AG10803 (cell line): Measurements from ENCODE around the gene GALNT17.
"Not testable (repeated sequence)": the region's sequence is repeated elsewhere in the genome, so short reads cannot be mapped to it uniquely, and the experiment has no call there.

Source experiments
- DNase-seq: peaks from one replicate; pipeline ENCODE4 v3.0.0; 2010; ENCODE audit warnings: low read depth
- H3K4me3 ChIP-seq: 2 replicates; pipeline ENCODE4 v1.5.1; 2011; ENCODE audit warnings: mild to moderate bottlenecking, low read length, control low read depth
- TF ChIP-seq, protein P1 (sequence below): conservative IDR thresholded peaks from 2 replicates; pipeline ENCODE4 v1.5.1; 2011; ENCODE audit warnings: mild to moderate bottlenecking, low read length, control low read depth, inconsistent platforms

GALNT17 gene

DNA sequence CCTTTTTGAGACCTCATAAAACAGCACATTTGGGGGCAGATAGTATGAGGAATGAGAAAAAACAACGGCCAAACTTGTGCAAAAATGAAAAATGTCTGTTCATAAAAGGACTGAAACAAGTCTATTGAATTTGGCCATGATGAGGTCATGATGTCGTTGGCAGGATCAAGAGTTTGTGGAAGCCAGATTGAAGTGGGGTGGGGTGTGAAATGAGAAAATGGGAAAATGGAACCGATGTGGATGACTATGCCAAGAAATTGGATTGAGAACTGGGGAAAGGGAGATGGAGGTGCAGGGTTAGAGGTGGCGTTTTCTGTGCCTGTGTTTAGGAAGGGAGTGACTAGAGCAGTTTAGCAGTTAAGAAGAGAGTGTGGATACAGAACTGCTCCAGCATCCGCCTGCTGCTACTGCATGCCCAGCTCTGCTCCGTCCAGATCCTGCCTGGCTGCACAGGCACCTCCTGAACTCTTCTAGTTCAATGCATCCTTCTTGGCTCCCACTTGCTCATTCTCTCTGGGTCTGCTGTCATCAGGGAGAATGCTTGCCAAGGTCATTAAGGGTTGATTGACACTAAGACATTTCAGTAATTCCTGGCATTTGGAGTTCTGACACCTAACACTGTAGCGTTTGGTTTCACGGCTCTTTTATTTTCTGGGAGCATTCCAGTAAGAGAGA, 111.9 kb downstream of the GALNT17 start:
- TF ChIP-seq, protein P1, sequence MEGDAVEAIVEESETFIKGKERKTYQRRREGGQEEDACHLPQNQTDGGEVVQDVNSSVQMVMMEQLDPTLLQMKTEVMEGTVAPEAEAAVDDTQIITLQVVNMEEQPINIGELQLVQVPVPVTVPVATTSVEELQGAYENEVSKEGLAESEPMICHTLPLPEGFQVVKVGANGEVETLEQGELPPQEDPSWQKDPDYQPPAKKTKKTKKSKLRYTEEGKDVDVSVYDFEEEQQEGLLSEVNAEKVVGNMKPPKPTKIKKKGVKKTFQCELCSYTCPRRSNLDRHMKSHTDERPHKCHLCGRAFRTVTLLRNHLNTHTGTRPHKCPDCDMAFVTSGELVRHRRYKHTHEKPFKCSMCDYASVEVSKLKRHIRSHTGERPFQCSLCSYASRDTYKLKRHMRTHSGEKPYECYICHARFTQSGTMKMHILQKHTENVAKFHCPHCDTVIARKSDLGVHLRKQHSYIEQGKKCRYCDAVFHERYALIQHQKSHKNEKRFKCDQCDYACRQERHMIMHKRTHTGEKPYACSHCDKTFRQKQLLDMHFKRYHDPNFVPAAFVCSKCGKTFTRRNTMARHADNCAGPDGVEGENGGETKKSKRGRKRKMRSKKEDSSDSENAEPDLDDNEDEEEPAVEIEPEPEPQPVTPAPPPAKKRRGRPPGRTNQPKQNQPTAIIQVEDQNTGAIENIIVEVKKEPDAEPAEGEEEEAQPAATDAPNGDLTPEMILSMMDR = no peak
- DNase-seq = no peak

DNA sequence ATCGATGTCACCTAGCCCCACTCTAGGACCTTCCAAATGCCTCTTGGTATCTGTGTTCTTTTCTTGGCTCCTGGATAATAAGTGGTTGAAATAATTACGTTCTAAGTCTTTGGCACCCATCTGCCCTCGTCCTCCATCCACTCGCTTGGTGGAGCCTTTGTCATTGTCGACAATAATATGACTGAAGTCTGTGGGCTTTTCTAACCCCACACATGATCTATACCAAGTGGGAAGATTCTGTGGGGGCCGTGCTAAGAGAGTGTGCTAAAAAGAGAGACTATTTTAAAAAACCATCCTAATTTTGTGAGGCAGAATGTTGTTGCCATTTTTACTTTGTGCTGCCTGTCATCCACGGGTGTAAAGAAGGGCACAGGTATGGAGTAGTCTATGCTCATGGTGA, 113.1 kb downstream of the GALNT17 start:
- no peak for DNase-seq
- TF ChIP-seq, protein P1 = no peak
- H3K4me3 ChIP-seq = no peak overlapping the region

More for the DNA sequence above, 111.9 kb downstream of the GALNT17 start:
- no peak overlapping the region for H3K4me3 ChIP-seq

GRCh38 chr7:71251706-71252105, 119.8 kb downstream of the GALNT17 start:
- no peak for DNase-seq
- no peak overlapping the region for H3K4me3 ChIP-seq
- TF ChIP-seq, protein P1 = no peak

DNA sequence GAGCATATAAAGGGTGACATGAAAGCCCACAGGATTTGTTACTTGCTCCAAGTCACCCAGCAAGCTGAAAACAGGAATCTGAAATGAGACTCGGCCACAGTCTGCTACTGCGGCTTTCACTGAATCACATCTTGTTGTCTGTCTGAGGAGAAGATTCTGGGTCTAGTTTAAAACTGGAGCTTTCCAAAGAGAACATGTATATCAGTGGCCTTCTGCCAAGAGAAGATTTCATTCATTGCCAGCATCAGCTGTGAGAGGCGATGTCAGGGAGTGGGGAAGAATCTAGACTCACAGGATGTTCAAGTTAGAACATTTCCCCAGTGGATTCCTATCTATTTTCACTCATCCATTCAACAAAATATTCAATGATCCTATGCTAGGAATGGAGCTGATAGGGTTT, 122.8 kb downstream of the GALNT17 start:
- TF ChIP-seq, protein P1 = no peak
- no peak for DNase-seq
- H3K4me3 ChIP-seq = no peak overlapping the region

- TF ChIP-seq, protein P1 = no peak
- H3K4me3 ChIP-seq = no peak overlapping the region
- no peak for DNase-seq
These were observed 123.7 kb downstream of the GALNT17 start for GRCh38 chr7:71255537-71256178.

- DNase-seq = no peak
- TF ChIP-seq, protein P1 = no peak
- H3K4me3 ChIP-seq = no peak overlapping the region
These were observed 129.1 kb downstream of the GALNT17 start for GRCh38 chr7:71261066-71261465.

GRCh38 chr7:71262834-71263233, 130.9 kb downstream of the GALNT17 start:
- H3K4me3 ChIP-seq, DNase-seq: not testable (repeated sequence)
